Body of pancreas (tissue), 4 donors: ENCODE data around the gene ZKSCAN7.

ENCODE experiments used
- CTCF ChIP-seq, 7 experiments: fragments of 450-650 bp in 4 of 7; fragments of 200-600 bp in 3 of 7; sonication (generic) in 3 of 7; IDR thresholded peaks; one replicate each; pipeline ENCODE4 v1.5.1; 2016 to 2019; ENCODE audit warnings: antibody characterized with exemption in 7 of 7
- POLR2A ChIP-seq, 3 donors: fragments of 450-650 bp; IDR thresholded peaks; one replicate each; pipeline ENCODE4 v1.6.1; 2016; ENCODE audit warnings: antibody characterized with exemption in 3 of 3, mild to moderate bottlenecking in 2 of 3

- TF ChIP-seq CTCF (IDR thresholded peaks at IDR 0.05) (no peak), POLR2A (IDR thresholded peaks at IDR 0.05) (no peak)
Measured at GRCh38 chr3:44555723-44556122, 730 bp downstream of the ZKSCAN7 start.
